Neural crest cell (in vitro differentiated cells): Measurements from ENCODE around the gene FCMR. TPM values are rescaled to one million over a fixed set of nuclear protein-coding genes. Genes with fewer than 3 reads are reported as not detected.

ENCODE experiments used
- DNase-seq: peaks from one replicate; pipeline ENCODE4 v3.0.0; 2021; ENCODE audit warnings: low read depth, mixed read lengths, low spot score
- H3K27ac Mint-ChIP-seq: one replicate; pipeline ENCODE4 v1.8.0; 2021; ENCODE audit warnings: mild to moderate bottlenecking, mixed read lengths; ENCODE audit not compliant: unreplicated experiment
- H3K27me3 Mint-ChIP-seq: 2 replicates; pipeline ENCODE4 v1.8.0; 2021; ENCODE audit warnings: low read depth, mild to moderate bottlenecking, mixed read lengths
- H3K36me3 Mint-ChIP-seq: 2 replicates; pipeline ENCODE4 v1.8.0; 2021; ENCODE audit warnings: low read depth, mild to moderate bottlenecking, mixed read lengths
- H3K4me1 Mint-ChIP-seq: 2 replicates; pipeline ENCODE4 v1.8.0; 2021; ENCODE audit warnings: mixed read lengths
- H3K4me3 Mint-ChIP-seq: one replicate; pipeline ENCODE4 v1.8.0; 2021; ENCODE audit warnings: mild to moderate bottlenecking, mixed read lengths
- H3K9me3 Mint-ChIP-seq: 2 replicates; pipeline ENCODE4 v1.8.0; 2021; ENCODE audit warnings: mixed read lengths
- total RNA-seq: library from RNA; stranded (reverse); gene quantifications from 2 replicates; pipeline ENCODE4 v1.2.1, GENCODE V29; 2021
- TF ChIP-seq, protein P1 (sequence below): fragments of 200-600 bp; sonication (generic); conservative IDR thresholded peaks from 2 replicates; pipeline ENCODE4 v1.5.0; 2021; ENCODE audit warnings: antibody characterized with exemption, mild to moderate bottlenecking

The FCMR gene
- total RNA-seq, 1 donor from 2014 or later: not detected

GRCh38 chr1:206941766-206942418 is 20.2 kb upstream of the FCMR start:
- no peak for DNase-seq
- Mint-ChIP-seq H3K4me3 (no peak overlapping the region), H3K27ac (no peak overlapping the region), H3K27me3 (peaks cover 20% of the 10 kb centered on the region), H3K4me1 (no peaks in the 10 kb centered on the region), H3K9me3 (no peaks in the 10 kb centered on the region), H3K36me3 (no peaks in the 10 kb centered on the region)
- TF ChIP-seq, protein P1, sequence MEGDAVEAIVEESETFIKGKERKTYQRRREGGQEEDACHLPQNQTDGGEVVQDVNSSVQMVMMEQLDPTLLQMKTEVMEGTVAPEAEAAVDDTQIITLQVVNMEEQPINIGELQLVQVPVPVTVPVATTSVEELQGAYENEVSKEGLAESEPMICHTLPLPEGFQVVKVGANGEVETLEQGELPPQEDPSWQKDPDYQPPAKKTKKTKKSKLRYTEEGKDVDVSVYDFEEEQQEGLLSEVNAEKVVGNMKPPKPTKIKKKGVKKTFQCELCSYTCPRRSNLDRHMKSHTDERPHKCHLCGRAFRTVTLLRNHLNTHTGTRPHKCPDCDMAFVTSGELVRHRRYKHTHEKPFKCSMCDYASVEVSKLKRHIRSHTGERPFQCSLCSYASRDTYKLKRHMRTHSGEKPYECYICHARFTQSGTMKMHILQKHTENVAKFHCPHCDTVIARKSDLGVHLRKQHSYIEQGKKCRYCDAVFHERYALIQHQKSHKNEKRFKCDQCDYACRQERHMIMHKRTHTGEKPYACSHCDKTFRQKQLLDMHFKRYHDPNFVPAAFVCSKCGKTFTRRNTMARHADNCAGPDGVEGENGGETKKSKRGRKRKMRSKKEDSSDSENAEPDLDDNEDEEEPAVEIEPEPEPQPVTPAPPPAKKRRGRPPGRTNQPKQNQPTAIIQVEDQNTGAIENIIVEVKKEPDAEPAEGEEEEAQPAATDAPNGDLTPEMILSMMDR: no peak

- TF ChIP-seq, protein P1: no peak
- H3K27ac Mint-ChIP-seq: no peak overlapping the region
- no peak overlapping the region for H3K4me3 Mint-ChIP-seq
- H3K4me1 Mint-ChIP-seq: no peaks in the 10 kb centered on the region
- H3K9me3 Mint-ChIP-seq: no peaks in the 10 kb centered on the region
- H3K36me3 Mint-ChIP-seq: no peaks in the 10 kb centered on the region
- H3K27me3 Mint-ChIP-seq: peaks cover 20% of the 10 kb centered on the region
- DNase-seq: no peak
Observed at GRCh38 chr1:206940588-206940936, 18.8 kb upstream of the FCMR start.

DNA sequence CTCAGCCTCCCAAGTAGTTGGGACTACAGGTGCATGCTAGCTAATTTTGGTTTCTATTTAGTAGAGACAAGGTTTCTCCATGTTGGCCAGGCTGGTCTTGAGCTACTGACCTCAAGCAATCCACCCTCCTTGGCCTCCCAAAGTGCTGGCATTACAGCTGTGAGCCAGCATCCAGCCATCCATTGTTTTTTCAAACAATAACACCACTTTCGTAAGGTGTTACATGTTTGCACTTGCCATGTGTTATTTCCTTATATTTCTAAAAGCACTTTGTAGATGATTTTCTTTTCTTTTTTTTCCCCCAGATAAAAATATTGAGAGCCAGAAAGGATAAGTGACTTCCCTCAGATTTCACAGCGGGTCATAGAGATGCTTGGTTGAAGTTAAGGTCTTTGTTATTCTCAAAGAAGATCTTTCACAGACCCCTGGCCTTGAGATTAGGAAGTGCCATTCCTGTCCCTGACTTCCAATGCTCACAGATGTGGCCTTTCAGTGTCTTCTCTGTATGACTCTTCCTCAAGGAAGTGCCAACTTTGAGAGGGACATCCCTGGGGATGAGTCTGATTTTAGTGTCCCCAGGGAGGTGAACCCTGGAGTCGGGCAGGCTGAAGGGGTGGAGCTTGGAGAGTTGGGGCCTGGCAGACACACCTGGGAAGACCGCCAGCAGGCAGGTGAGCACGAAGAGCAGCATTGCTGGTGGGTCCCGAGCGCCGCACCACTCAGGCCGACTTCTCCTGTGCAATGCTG is 18.3 kb upstream of the FCMR start:
- TF ChIP-seq, protein P1: no peak
- Mint-ChIP-seq H3K27ac (no peak overlapping the region), H3K9me3 (no peaks in the 10 kb centered on the region), H3K36me3 (no peaks in the 10 kb centered on the region), H3K4me3 (no peak overlapping the region), H3K4me1 (no peaks in the 10 kb centered on the region), H3K27me3 (peaks cover 15% of the 10 kb centered on the region)
- DNase-seq: no peak

GRCh38 chr1:206939131-206939530 is 17.4 kb upstream of the FCMR start:
- no peaks in the 10 kb centered on the region for H3K36me3 Mint-ChIP-seq
- H3K27ac Mint-ChIP-seq: no peak overlapping the region
- DNase-seq: no peak
- H3K9me3 Mint-ChIP-seq: no peaks in the 10 kb centered on the region
- H3K4me3 Mint-ChIP-seq: no peak overlapping the region
- H3K27me3 Mint-ChIP-seq: peaks cover 10% of the 10 kb centered on the region
- no peaks in the 10 kb centered on the region for H3K4me1 Mint-ChIP-seq
- TF ChIP-seq, protein P1: no peak

DNA sequence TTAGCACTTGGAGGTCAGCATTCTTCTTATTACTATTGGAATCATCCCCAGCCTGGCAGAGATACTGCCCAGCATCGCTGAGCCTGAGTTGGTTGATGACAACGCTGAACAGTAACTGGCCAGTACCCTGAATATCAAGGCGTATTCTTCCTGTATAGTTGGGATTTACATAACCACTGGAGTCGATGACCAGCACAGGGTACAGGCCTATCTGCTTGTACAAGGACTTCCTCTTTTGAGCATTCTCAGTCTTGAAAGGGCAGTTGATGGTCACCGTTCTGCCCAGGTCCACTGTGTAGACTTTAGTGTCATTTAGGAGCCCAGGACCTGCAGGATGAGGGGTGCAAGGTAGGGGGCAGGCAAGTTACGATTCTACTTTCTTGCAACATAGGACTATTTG is 15.7 kb upstream of the FCMR start:
- H3K27ac Mint-ChIP-seq: no peak overlapping the region
- TF ChIP-seq, protein P1: no peak
- H3K4me3 Mint-ChIP-seq: no peak overlapping the region
- DNase-seq: no peak
- H3K9me3 Mint-ChIP-seq: no peaks in the 10 kb centered on the region
- no peaks in the 10 kb centered on the region for H3K27me3 Mint-ChIP-seq
- H3K4me1 Mint-ChIP-seq: no peaks in the 10 kb centered on the region
- no peaks in the 10 kb centered on the region for H3K36me3 Mint-ChIP-seq
